Esophagus squamous epithelium (tissue), 4 donors: ENCODE measurements around the gene RPLP2.

Experiments used
- CTCF ChIP-seq, 6 experiments: fragments of 450-650 bp in 4 of 6; fragments of 200-600 bp in 2 of 6; sonication (generic) in 2 of 6; IDR thresholded peaks; one replicate each; pipeline ENCODE4 v1.5.1; 2016 to 2019; ENCODE audit warnings: antibody characterized with exemption in 6 of 6, mild to moderate bottlenecking in 4 of 6, moderate library complexity in 4 of 6
- POLR2A ChIP-seq, 4 donors: fragments of 450-650 bp; IDR thresholded peaks; one replicate each; pipeline ENCODE4 v1.6.1; 2017; ENCODE audit warnings: antibody characterized with exemption in 4 of 4, mild to moderate bottlenecking in 4 of 4, moderate library complexity in 3 of 4

GRCh38 chr11:799641-800316, 10.0 kb upstream of the RPLP2 start:
- TF ChIP-seq CTCF (IDR thresholded peaks at IDR 0.05) (no peak), POLR2A (IDR thresholded peaks at IDR 0.05) (no peak)
